Muscle of leg (tissue), 16 donors: ENCODE data around the gene PCDH7. TPM values are rescaled to one million over a fixed set of nuclear protein-coding genes. Genes with fewer than 3 reads are reported as not detected.

Source experiments
- DNase-seq: peaks from one replicate; pipeline ENCODE4 v3.0.0; 2013
- H3K27ac ChIP-seq: one replicate; pipeline ENCODE4 v1.5.1; 2013; ENCODE audit warnings: mild to moderate bottlenecking, low read length, control low read depth
- H3K27me3 ChIP-seq: one replicate; pipeline ENCODE4 v1.6.1; 2013; ENCODE audit warnings: low read length; ENCODE audit not compliant: control insufficient read depth, insufficient read depth
- H3K36me3 ChIP-seq: one replicate; pipeline ENCODE4 v1.6.1; 2013; ENCODE audit warnings: low read length; ENCODE audit not compliant: control insufficient read depth, insufficient read depth
- H3K4me1 ChIP-seq: one replicate; pipeline ENCODE4 v1.6.1; 2013; ENCODE audit warnings: low read length; ENCODE audit not compliant: control insufficient read depth, insufficient read depth
- H3K4me3 ChIP-seq: one replicate; pipeline ENCODE4 v1.5.1; 2013; ENCODE audit warnings: low read length, control low read depth
- H3K9me3 ChIP-seq: replicated peaks from 2 replicates; pipeline ENCODE4 v1.6.1; 2013; ENCODE audit warnings: low read depth, low read length; ENCODE audit not compliant: control insufficient read depth
- WGBS: methylation state at CpG from one replicate; pipeline ENCODE4 v1.1.5; 2013; ENCODE audit warnings: missing lambda C conversion rate; ENCODE audit not compliant: insufficient coverage; 5-methylcytosine and 5-hydroxymethylcytosine counted together
- long read RNA-seq, 11 donors: transcript quantifications; one replicate each; lab custom pipeline, GENCODE V29; 2026
- polyA plus RNA-seq, 8 donors: library from polyadenylated mRNA; unstranded; fragments of 120-200 nt; gene quantifications; one replicate each; pipeline versions ENCODE4 v1.2.1 to v1.2.3, GENCODE V29; 2013; ENCODE audit warnings: inconsistent platforms in 1 of 8, low replicate concordance in 1 of 8; ENCODE audit not compliant: insufficient read length in 8 of 8, insufficient read depth in 1 of 8
- total RNA-seq: library from RNA; stranded (reverse); fragments of 120-200 nt; gene quantifications from one replicate; pipeline ENCODE4 v1.2.4, GENCODE V29; 2013

PCDH7 gene, protein sequence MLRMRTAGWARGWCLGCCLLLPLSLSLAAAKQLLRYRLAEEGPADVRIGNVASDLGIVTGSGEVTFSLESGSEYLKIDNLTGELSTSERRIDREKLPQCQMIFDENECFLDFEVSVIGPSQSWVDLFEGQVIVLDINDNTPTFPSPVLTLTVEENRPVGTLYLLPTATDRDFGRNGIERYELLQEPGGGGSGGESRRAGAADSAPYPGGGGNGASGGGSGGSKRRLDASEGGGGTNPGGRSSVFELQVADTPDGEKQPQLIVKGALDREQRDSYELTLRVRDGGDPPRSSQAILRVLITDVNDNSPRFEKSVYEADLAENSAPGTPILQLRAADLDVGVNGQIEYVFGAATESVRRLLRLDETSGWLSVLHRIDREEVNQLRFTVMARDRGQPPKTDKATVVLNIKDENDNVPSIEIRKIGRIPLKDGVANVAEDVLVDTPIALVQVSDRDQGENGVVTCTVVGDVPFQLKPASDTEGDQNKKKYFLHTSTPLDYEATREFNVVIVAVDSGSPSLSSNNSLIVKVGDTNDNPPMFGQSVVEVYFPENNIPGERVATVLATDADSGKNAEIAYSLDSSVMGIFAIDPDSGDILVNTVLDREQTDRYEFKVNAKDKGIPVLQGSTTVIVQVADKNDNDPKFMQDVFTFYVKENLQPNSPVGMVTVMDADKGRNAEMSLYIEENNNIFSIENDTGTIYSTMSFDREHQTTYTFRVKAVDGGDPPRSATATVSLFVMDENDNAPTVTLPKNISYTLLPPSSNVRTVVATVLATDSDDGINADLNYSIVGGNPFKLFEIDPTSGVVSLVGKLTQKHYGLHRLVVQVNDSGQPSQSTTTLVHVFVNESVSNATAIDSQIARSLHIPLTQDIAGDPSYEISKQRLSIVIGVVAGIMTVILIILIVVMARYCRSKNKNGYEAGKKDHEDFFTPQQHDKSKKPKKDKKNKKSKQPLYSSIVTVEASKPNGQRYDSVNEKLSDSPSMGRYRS (N-terminal part only)
- total RNA-seq (50.5 TPM), polyA plus RNA-seq (10 to 100 TPM; 18.3 to 39.4 (median 34.6) TPM)
- long read RNA-seq, donor 1, full-length matches to known transcripts: 2 of 2 reads
- long read RNA-seq, donor 1, partial matches to known transcripts: 0 of 2 reads
- long read RNA-seq, donor 1, other reads (novel, unspliced or antisense): 0 of 2 reads
- long read RNA-seq, donor 2: 0 reads
- long read RNA-seq, donor 3, full-length matches to known transcripts: 13 of 13 reads
- long read RNA-seq, donor 3, partial matches to known transcripts: 0 of 13 reads
- long read RNA-seq, donor 3, other reads (novel, unspliced or antisense): 0 of 13 reads
- long read RNA-seq, donor 4, full-length matches to known transcripts: 17 of 17 reads
- long read RNA-seq, donor 4, partial matches to known transcripts: 0 of 17 reads
- long read RNA-seq, donor 4, other reads (novel, unspliced or antisense): 0 of 17 reads
- long read RNA-seq, donor 5, full-length matches to known transcripts: 23 of 31 reads
- long read RNA-seq, donor 5, partial matches to known transcripts: 8 of 31 reads
- long read RNA-seq, donor 5, other reads (novel, unspliced or antisense): 0 of 31 reads
- long read RNA-seq, donor 6, full-length matches to known transcripts: 8 of 8 reads
- long read RNA-seq, donor 6, partial matches to known transcripts: 0 of 8 reads
- long read RNA-seq, donor 6, other reads (novel, unspliced or antisense): 0 of 8 reads
- long read RNA-seq, donor 7, full-length matches to known transcripts: 8 of 8 reads
- long read RNA-seq, donor 7, partial matches to known transcripts: 0 of 8 reads
- long read RNA-seq, donor 7, other reads (novel, unspliced or antisense): 0 of 8 reads
- long read RNA-seq, donor 8, full-length matches to known transcripts: 9 of 9 reads
- long read RNA-seq, donor 8, partial matches to known transcripts: 0 of 9 reads
- long read RNA-seq, donor 8, other reads (novel, unspliced or antisense): 0 of 9 reads
- long read RNA-seq, donor 9, full-length matches to known transcripts: 10 of 10 reads
- long read RNA-seq, donor 9, partial matches to known transcripts: 0 of 10 reads
- long read RNA-seq, donor 9, other reads (novel, unspliced or antisense): 0 of 10 reads
- long read RNA-seq, donor 10, full-length matches to known transcripts: 11 of 20 reads
- long read RNA-seq, donor 10, partial matches to known transcripts: 9 of 20 reads
- long read RNA-seq, donor 10, other reads (novel, unspliced or antisense): 0 of 20 reads
- long read RNA-seq, donor 11, full-length matches to known transcripts: 6 of 6 reads
- long read RNA-seq, donor 11, partial matches to known transcripts: 0 of 6 reads
- long read RNA-seq, donor 11, other reads (novel, unspliced or antisense): 0 of 6 reads

DNA sequence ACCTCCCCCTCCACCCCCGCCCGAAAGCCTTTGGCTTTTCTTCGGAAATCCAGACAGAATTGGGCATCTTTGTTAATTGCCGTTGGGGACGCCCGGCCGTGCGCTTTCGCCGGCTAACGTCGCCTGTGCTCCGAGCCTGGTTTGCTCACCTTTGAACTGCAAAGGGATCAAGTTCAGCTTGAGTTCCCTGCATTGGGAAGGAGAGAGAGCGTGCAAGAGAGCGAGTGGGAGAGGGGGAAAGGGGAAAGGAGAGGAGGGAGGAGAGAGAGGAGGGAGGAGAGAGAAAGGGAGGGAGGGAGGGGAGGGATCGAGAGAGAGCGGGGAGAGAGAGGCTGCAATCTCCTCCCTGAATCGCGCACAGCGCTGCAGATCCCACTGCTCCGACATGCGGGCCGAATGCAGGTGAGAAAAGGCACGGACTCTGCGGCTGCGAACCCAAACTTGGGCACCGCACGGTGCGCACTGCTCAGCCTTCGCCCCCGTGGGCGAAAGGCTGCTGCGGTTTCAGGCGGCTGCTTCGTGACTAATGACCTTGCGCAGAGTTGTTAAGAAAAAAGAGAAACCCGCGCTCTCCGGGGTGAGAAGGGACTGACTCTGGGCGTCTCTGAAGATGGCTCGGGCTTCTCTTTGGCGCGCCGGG lies at the start of gene PCDH7:
Gene PCDH7 (plus strand): TSS at position 349 of the 640 bp plus-strand sequence. CDS start 1,054 bp downstream, outside the sequence.
- H3K27me3 ChIP-seq: peaks cover 38% of the 10 kb centered on the region
- no peaks in the 10 kb centered on the region for H3K36me3 ChIP-seq
- WGBS: under 1% methylated on average over 42 of the region's 44 CpGs
- peak; percentile 94 for DNase-seq
- no peaks in the 10 kb centered on the region for H3K9me3 ChIP-seq
- H3K27ac ChIP-seq: peak within 1 kb of the TSS; percentile 96
- H3K4me3 ChIP-seq: peak within 1 kb of the TSS; percentile 89
- peaks cover 19% of the 10 kb centered on the region for H3K4me1 ChIP-seq

DNA sequence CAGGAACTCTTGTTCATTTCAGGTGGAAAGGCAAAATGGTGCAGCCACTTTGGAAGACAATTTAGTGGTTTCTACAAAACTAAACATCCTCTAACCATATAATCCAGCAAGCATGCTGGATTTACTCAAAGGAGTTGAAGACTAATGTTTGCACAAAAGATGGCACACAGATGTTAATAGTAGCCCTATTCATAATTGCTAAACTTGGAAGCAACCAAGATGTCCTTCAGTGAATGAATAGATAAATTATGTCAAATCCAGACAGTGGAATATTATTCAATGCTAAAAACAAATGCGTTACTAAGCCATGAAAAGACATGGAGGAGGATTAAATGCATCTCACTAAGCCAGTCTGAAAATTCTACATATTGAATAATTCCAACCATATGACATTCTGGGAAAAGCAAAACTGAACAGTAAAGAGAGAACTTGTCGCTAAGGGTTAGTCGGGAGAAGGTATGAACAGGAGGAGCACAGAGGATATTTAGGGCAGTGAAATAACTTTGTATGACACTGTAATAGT lies 48.2 kb upstream of the PCDH7 start:
- 94% methylated on average over 2 of the region's 3 CpGs for WGBS
- H3K27ac ChIP-seq: no peak overlapping the region

DNA sequence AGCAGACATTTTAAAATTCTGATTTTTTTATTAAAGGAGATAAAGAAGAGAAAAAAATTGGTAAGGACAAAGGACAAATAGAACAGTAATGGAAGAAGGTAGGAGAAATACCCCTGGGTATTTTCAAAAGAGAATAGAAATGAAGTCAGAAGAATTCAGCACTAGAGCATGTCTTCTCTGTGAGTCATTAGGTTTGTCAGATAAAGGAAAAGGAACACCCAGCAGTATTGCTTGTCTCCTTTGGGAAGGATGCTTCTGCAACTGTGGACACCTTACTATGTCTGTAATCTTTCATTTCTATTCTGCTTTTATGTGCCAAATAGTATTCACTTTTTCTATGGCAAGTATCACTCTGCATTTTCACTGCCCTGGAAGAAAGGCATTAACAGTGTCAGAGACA lies 24.0 kb upstream of the PCDH7 start:
- no peaks in the 10 kb centered on the region for H3K9me3 ChIP-seq
- H3K36me3 ChIP-seq: no peaks in the 10 kb centered on the region
- no peak overlapping the region for H3K27ac ChIP-seq
- DNase-seq: no peak
- H3K27me3 ChIP-seq: no peaks in the 10 kb centered on the region
- no peaks in the 10 kb centered on the region for H3K4me1 ChIP-seq
- H3K4me3 ChIP-seq: no peak overlapping the region

More for the DNA sequence above, 48.2 kb upstream of the PCDH7 start:
- Histone ChIP-seq H3K9me3 (peaks cover 1% of the 10 kb centered on the region), H3K27me3 (no peaks in the 10 kb centered on the region), H3K36me3 (no peaks in the 10 kb centered on the region), H3K4me3 (no peak overlapping the region), H3K4me1 (no peaks in the 10 kb centered on the region)
- no peak for DNase-seq

DNA sequence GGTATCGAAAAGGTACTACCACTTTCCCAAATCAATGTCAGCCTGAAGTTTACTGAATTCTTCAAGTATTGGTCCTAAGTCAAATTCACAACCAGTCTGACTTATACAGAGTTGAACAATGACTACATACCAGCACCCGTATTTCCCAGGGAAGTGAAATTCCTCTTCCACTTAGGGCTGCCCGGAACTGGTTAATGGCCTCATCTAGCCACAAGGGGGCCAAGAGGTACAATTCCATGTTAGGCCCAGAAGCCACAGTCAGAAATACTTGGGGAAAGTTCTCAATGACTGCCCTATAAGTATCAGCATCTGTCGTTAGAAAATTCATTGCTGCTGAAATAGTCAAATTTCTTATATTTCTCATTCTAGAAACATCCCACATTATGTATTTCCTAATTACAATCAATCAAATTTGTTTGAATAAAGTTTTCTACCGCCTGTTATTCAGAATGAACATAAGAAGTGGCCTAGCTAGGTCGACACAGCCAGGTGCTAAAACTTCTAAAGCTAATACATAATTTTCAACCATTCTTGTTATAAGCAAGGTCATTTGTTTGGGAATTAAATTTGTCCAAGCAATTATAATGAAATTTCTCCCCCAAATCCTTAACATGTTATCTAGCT lies 5.6 kb upstream of the PCDH7 start:
- WGBS: 17% methylated on average over 2 of the region's 6 CpGs
- Histone ChIP-seq H3K36me3 (no peaks in the 10 kb centered on the region), H3K4me3 (no peak overlapping the region), H3K27me3 (peaks cover 6% of the 10 kb centered on the region), H3K9me3 (peaks cover 3% of the 10 kb centered on the region), H3K27ac (no peak overlapping the region), H3K4me1 (peaks cover 6% of the 10 kb centered on the region)
- DNase-seq: peak; percentile 57

DNA sequence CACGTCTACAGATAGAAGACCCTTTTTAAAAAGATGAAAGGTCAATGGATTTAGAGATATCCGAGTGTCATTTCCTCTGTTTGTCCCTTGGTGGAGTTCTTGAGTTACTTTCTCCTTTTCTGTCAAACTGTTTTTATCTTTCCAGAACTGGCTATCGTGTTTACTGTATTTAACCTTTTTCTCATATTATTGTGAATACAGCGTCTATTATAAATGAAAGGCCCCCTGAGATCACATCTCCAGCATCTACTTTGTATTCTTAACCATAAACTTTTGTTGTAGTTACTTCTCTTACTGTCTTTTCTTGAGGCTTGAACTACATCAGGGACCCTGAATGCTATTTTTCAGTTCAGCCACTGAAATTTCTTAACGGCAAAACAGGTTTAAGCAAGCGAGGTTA lies 4.0 kb upstream of the PCDH7 start:
- Histone ChIP-seq H3K9me3 (no peaks in the 10 kb centered on the region), H3K36me3 (no peaks in the 10 kb centered on the region), H3K27me3 (peaks cover 20% of the 10 kb centered on the region), H3K4me1 (peaks cover 8% of the 10 kb centered on the region), H3K27ac (no peak overlapping the region), H3K4me3 (peak overlapping the region; percentile 89)
- no CpG with 5 or more reads among the region's 6 CpGs for WGBS
- peak; percentile 79 for DNase-seq

DNA sequence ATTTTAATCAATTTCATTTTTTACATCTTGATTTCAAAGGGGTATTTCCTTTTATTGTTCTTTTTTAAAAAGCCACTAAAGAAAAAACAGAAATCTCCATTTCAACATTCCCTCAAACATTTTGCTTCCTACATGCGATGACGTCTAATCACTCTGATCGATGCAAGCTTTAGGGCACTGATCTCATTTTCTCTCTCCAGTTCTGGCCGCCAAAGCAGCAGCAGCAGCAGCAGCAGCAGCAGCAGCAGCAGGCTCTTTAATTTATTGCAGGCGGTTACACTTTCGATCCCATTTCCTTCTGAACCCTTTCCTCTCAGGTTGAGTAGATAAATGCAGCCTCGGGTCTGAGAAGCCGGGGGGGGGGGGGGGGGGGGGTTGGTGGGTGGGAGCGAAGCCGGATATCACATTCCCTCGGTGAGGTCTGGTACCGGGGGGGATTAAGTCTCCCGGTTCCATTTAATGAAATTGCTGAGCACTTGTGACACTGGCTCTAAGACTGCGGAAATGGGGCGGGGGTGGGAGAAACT lies 3.4 kb upstream of the PCDH7 start:
- peaks cover 11% of the 10 kb centered on the region for H3K4me1 ChIP-seq
- peak overlapping the region; percentile 96 for H3K27ac ChIP-seq
- H3K9me3 ChIP-seq: no peaks in the 10 kb centered on the region
- H3K36me3 ChIP-seq: no peaks in the 10 kb centered on the region
- 0% methylated on average over 4 of the region's 15 CpGs for WGBS
- peak overlapping the region; percentile 89 for H3K4me3 ChIP-seq
- DNase-seq: peak; percentile 76
- H3K27me3 ChIP-seq: peaks cover 25% of the 10 kb centered on the region

DNA sequence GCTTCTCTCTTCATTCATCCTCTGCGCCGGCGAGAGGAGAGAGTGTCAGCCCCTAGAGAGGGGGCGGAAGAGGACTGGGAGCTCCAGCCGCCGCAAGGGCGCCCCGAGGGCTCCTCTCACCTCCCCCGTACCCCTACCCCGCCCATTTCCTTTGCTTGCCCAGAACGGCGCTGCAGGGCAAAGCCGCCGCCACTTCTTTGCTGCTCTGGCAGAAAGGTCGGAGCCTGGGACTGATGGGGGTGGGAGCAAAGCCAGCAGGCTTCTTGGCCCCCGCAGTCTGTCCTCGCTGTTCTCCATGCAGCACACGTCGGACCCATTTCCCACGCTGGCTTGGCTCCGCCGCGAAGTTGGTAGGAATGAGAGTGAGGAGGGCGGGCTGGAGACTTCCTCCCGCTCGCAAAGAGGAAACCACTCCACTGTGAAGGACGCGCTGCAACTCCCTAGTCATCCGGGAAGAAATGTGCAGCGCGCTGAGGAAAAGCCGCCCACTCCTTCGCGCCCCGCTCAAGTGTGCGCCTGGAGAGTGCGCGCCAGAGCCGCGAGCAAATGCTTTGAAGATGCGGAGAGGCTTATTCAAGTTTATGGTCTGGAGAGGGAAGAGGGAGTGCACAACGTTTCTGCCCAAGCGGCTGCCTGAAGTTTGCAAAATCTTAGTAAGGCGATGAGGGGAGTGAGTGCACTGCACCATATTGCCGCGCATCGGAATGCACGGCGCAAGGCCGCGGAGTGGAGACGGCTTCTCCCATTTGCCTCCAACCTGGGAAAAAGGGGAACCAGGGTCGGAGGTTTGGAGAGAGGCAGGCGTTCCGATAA lies 2.8 kb upstream of the PCDH7 start:
- WGBS: under 1% methylated on average over 46 of the region's 55 CpGs
- Histone ChIP-seq H3K9me3 (no peaks in the 10 kb centered on the region), H3K4me1 (peaks cover 11% of the 10 kb centered on the region), H3K27me3 (peaks cover 30% of the 10 kb centered on the region), H3K36me3 (no peaks in the 10 kb centered on the region), H3K27ac (peak overlapping the region; percentile 96), H3K4me3 (peak overlapping the region; percentile 89)
- peak; percentile 84 for DNase-seq
